ENCODE measurements around the gene SLC17A7.

Gene SLC17A7

DNA sequence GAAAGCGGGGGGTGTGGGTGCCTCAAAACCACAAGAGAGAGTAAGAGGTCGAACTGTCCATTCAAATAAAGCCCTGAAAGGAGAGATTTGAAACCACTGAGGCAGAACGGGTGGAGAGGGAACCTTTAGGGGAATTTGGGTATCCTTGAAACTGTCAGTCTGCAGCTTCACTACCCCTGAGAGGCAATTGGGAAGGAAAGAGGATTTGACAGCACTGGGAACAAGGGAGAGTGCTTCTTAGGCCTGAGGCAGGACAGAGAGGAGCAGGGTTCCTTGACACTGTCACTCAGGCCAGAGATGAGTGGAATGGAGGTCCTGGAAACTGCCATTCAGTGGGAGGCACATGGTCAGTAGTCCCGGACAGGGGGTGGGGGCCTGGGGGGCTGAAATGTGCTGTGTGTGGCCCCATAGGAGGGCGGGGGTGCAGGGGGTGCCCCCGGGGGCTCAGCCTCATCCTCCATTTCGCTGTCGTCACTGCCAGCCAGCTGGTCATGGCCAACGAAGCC lies 11.1 kb downstream of the SLC17A7 start:
- Histone ChIP-seq H3K9me3 (ENCODE audit: insufficient read depth, low read length) (no peaks in the 10 kb centered on the region), H3K4me1 (ENCODE audit: insufficient read depth, insufficient read length) (peaks cover 5% of the 10 kb centered on the region), H3K4me3 (ENCODE audit: insufficient read length, low read depth) (no peak overlapping the region), H3K36me3 (ENCODE audit: insufficient read depth, insufficient read length, low read length) (no peaks in the 10 kb centered on the region), H3K9ac (ENCODE audit: insufficient read length, low read depth) (peak overlapping the region; percentile 42), H3K27me3 (ENCODE audit: insufficient read depth, insufficient read length) (peaks cover 51% of the 10 kb centered on the region)
- DNase-seq (ENCODE audit: low read depth, low spot score), result no peak
- no peak for TF ChIP-seq YY1 (IDR thresholded peaks at IDR 0.05; ENCODE audit: insufficient read depth, insufficient read length)
- TF ChIP-seq ZNF274 (IDR thresholded peaks at IDR 0.05; ENCODE audit: low read depth, low read length), result no peak
- no peak for TF ChIP-seq SUZ12 (IDR thresholded peaks at IDR 0.05; ENCODE audit: extremely low read depth, insufficient read depth, insufficient read length)

DNA sequence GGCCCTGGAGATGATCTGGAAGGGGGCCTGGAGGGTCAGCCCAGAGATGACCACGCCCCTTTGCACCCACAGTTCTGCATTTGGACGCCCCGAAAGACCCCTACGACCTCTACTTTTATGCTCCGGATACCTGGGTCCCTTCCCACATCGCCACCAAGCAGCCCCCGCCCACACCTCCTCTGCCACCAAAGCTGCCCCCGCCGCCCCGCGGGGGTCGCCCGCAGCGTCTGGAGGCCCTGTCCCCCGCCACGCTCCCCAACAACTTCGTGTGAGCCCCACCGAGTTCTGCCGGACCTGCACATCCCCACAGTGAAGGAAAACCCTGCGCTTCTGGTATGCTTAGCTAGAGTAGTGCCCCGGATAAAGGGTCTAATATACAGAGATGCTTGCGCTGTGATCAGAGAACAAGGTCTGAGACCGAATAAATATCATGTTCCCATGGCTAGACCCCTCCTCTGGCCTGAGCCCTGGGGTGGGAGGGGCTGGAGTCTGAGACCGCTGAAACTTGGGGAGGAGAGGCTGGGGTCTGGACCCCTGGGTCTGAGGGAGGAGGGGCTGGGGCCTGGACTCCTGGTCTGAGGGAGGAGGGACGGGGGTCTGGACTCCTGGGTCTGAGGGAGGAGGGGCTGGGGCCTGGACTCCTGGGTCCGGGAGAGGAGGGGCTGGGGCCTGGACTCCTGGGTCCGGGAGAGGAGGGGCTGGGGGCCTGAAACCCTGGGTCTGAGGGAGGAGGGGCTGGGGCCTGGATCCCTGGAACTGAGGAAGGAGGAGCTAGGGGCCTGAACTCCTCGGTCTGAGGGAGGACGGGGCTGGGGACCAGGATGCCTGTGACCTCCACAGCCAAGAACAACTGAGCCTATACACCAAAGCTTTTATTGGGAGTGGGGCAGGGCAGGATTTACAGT lies 12.5 kb downstream of the SLC17A7 start:
- H3K36me3 ChIP-seq (ENCODE audit: insufficient read depth, insufficient read length, low read length), result no peaks in the 10 kb centered on the region
- DNase-seq (ENCODE audit: low read depth, low spot score), result no peak
- TF ChIP-seq YY1 (IDR thresholded peaks at IDR 0.05; ENCODE audit: insufficient read depth, insufficient read length), result no peak
- no peak for TF ChIP-seq ZNF274 (IDR thresholded peaks at IDR 0.05; ENCODE audit: low read depth, low read length)
- H3K9ac ChIP-seq (ENCODE audit: insufficient read length, low read depth), result peak overlapping the region; percentile 56
- H3K27me3 ChIP-seq (ENCODE audit: insufficient read depth, insufficient read length), result peaks cover 63% of the 10 kb centered on the region
- no peaks in the 10 kb centered on the region for H3K9me3 ChIP-seq (ENCODE audit: insufficient read depth, low read length)
- H3K4me1 ChIP-seq (ENCODE audit: insufficient read depth, insufficient read length), result peaks cover 5% of the 10 kb centered on the region
- no peak overlapping the region for H3K4me3 ChIP-seq (ENCODE audit: insufficient read length, low read depth)

DNA sequence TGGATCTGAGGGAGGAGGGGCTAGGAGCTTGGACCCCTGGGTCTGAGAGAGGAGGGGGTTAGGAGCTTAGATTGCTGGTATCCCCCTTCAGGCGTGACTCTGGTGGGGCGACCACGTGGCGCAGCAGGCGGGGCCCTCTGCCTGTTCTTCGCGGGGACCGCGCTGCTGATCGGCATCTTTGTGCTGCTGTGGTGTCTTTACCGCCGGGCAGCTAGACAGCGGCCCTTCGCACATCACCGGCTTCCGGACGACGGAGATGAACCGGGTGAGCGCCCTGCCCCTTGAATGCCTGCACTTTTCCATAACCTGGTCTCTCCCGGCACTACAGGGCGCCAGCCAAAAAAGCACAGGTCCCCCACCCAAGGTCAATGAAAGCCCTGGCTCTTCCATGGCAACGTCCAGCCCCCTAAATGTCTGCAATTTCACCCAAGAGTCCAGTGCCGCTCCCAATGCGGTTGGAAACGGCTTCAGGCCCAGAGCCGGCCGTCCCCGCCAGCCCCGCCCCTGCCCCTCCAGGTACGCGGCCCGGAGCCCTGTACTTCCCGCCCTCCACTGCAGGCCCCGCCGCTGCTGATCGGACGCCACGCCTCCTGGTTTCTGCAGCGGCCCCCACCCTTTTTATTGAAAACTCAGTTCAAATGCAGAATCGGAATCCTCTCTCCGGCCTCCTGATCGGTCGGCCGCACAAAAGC lies 13.3 kb downstream of the SLC17A7 start:
- H3K27me3 ChIP-seq (ENCODE audit: insufficient read depth, insufficient read length), result peaks cover 63% of the 10 kb centered on the region
- H3K9me3 ChIP-seq (ENCODE audit: insufficient read depth, low read length), result no peaks in the 10 kb centered on the region
- H3K4me1 ChIP-seq (ENCODE audit: insufficient read depth, insufficient read length), result peaks cover 5% of the 10 kb centered on the region
- peak overlapping the region; percentile 45 for H3K4me3 ChIP-seq (ENCODE audit: insufficient read length, low read depth)
- peak overlapping the region; percentile 56 for H3K9ac ChIP-seq (ENCODE audit: insufficient read length, low read depth)
- TF ChIP-seq YY1 (IDR thresholded peaks at IDR 0.05; ENCODE audit: insufficient read depth, insufficient read length) (no peak), SUZ12 (IDR thresholded peaks at IDR 0.05; ENCODE audit: extremely low read depth, insufficient read depth, insufficient read length) (no peak), ZNF274 (IDR thresholded peaks at IDR 0.05; ENCODE audit: low read depth, low read length) (no peak)
- no peaks in the 10 kb centered on the region for H3K36me3 ChIP-seq (ENCODE audit: insufficient read depth, insufficient read length, low read length)
- no peak for DNase-seq (ENCODE audit: low read depth, low spot score)

DNA sequence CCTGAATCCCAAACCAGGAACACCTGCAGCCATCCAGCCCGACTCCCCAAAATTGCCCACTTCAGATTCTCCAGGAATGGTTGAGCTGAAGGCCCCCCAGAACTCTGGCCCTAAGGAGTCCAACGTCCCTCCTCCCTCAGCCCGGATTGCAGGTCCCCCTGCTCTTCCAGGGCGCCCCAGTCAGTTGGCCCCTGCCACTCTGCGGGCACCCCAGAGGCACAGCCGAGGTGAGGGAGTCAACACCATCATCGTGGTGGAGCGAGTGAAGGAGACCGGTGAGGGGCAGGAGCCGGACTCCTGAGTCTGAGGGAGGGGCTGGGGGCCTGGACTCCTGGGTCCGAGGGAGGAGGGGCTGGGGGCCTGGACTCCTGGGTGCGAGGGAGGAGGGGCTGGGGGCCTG lies 14.0 kb downstream of the SLC17A7 start:
- no peak overlapping the region for H3K9ac ChIP-seq (ENCODE audit: insufficient read length, low read depth)
- peaks cover 7% of the 10 kb centered on the region for H3K4me1 ChIP-seq (ENCODE audit: insufficient read depth, insufficient read length)
- no peaks in the 10 kb centered on the region for H3K36me3 ChIP-seq (ENCODE audit: insufficient read depth, insufficient read length, low read length)
- no peak for TF ChIP-seq YY1 (IDR thresholded peaks at IDR 0.05; ENCODE audit: insufficient read depth, insufficient read length)
- no peak for TF ChIP-seq ZNF274 (IDR thresholded peaks at IDR 0.05; ENCODE audit: low read depth, low read length)
- TF ChIP-seq SUZ12 (IDR thresholded peaks at IDR 0.05; ENCODE audit: extremely low read depth, insufficient read depth, insufficient read length), result no peak
- H3K9me3 ChIP-seq (ENCODE audit: insufficient read depth, low read length), result no peaks in the 10 kb centered on the region
- H3K4me3 ChIP-seq (ENCODE audit: insufficient read length, low read depth), result no peak overlapping the region
- no peak for DNase-seq (ENCODE audit: low read depth, low spot score)
- H3K27me3 ChIP-seq (ENCODE audit: insufficient read depth, insufficient read length), result peaks cover 63% of the 10 kb centered on the region

DNA sequence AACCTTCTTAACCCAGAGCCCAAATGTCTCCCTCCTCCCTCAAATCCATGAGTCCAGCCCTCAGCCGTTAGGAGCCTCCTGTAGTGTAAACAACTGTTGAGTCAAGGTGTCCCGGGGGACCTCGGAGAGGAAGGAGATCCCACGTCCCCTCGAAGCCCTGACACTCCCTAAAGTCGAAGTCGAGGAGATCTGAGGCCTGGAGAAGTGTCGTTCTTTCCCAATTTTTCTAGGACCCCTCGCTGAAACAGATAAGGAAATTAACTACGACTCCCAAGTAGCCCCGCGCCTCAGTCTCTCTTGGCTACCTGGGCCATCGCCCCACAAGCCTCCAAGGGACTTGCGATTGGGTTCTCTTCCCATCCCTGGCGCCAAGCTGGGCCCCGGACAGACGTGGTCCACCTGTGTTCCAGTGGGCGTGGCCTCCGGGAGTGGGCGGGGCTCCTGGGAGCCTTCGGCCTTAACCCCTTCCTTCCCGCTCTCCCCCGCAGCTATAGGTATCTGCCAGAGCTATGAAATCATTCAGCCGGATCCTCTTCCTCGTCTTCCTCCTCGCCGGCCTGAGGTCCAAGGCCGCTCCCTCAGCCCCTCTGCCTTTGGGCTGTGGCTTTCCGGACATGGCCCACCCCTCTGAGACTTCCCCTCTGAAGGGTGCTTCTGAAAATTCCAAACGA lies 15.3 kb downstream of the SLC17A7 start:
- no peak for TF ChIP-seq SUZ12 (IDR thresholded peaks at IDR 0.05; ENCODE audit: extremely low read depth, insufficient read depth, insufficient read length)
- TF ChIP-seq YY1 (IDR thresholded peaks at IDR 0.05; ENCODE audit: insufficient read depth, insufficient read length), result no peak
- TF ChIP-seq ZNF274 (IDR thresholded peaks at IDR 0.05; ENCODE audit: low read depth, low read length), result no peak
- Histone ChIP-seq H3K27me3 (ENCODE audit: insufficient read depth, insufficient read length) (peaks cover 68% of the 10 kb centered on the region), H3K36me3 (ENCODE audit: insufficient read depth, insufficient read length, low read length) (no peaks in the 10 kb centered on the region), H3K9me3 (ENCODE audit: insufficient read depth, low read length) (no peaks in the 10 kb centered on the region), H3K9ac (ENCODE audit: insufficient read length, low read depth) (no peak overlapping the region), H3K4me3 (ENCODE audit: insufficient read length, low read depth) (peak overlapping the region; percentile 5), H3K4me1 (ENCODE audit: insufficient read depth, insufficient read length) (peaks cover 7% of the 10 kb centered on the region)
- DNase-seq (ENCODE audit: low read depth, low spot score), result no peak

DNA sequence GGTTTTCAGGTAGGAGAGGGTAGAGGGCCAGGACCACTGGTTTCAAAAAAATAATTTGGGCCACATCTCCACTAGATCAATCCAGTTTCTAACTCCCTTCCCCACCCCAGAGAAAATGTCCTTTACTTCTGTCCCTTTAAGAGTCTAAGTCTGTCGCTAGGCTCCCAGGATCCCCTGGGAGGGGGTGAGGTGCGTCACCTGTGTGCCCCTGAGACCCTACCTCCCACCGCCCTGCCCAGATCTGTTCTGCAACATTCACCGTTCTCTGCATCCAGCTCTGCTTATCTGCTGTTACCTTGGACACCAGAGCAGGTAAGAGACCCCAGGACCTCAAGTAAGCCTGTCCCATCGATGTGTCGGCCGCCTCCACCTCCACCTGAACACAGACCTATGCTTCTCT lies 16.1 kb downstream of the SLC17A7 start, which contains the start of gene GFY:
Gene GFY (plus strand): TSS at position 211 of the 400 bp plus-strand sequence. CDS start 1,043 bp downstream, outside the sequence.
- TF ChIP-seq ZNF274 (IDR thresholded peaks at IDR 0.05; ENCODE audit: low read depth, low read length) (no peak), SUZ12 (IDR thresholded peaks at IDR 0.05; ENCODE audit: extremely low read depth, insufficient read depth, insufficient read length) (no peak), YY1 (IDR thresholded peaks at IDR 0.05; ENCODE audit: insufficient read depth, insufficient read length) (no peak)
- H3K4me1 ChIP-seq (ENCODE audit: insufficient read depth, insufficient read length), result peaks cover 11% of the 10 kb centered on the region
- H3K9me3 ChIP-seq (ENCODE audit: insufficient read depth, low read length), result no peaks in the 10 kb centered on the region
- peak within 1 kb of the TSS; percentile 5 for H3K4me3 ChIP-seq (ENCODE audit: insufficient read length, low read depth)
- no peak for DNase-seq (ENCODE audit: low read depth, low spot score)
- peaks cover 69% of the 10 kb centered on the region for H3K27me3 ChIP-seq (ENCODE audit: insufficient read depth, insufficient read length)
- no peaks in the 10 kb centered on the region for H3K36me3 ChIP-seq (ENCODE audit: insufficient read depth, insufficient read length, low read length)
- H3K9ac ChIP-seq (ENCODE audit: insufficient read length, low read depth), result no peak within 1 kb of the TSS

Data from NT2/D1 (cell line).